CD14-positive monocyte (primary cell): ENCODE results near the gene PAM. TPM values are rescaled to one million over a fixed set of nuclear protein-coding genes. Genes with fewer than 3 reads are reported as not detected.
A peak's percentile ranks its signal among the peaks of the same experiment; 100 is the strongest.

ENCODE experiments used
- DNase-seq, 3 donors: peaks; one replicate each; pipeline ENCODE4 v3.0.0-alpha.2; 2011 to 2022
- H2AFZ ChIP-seq: 2 replicates; pipeline ENCODE4 v1.6.0; 2012; ENCODE audit warnings: mild to moderate bottlenecking, low read depth, low read length, inconsistent platforms; ENCODE audit not compliant: insufficient read depth, poor library complexity, severe bottlenecking
- H3K27ac ChIP-seq, 2 donors: 1 replicate in 1 of 2; 2 replicates in 1 of 2; pipeline ENCODE4 v1.5.1; 2012 to 2013; ENCODE audit warnings: low read length in 2 of 2, control low read depth in 1 of 2, inconsistent platforms in 1 of 2, low read depth in 1 of 2, mild to moderate bottlenecking in 1 of 2
- H3K27me3 ChIP-seq, 2 donors: one replicate each; pipeline versions ENCODE4 v1.6.0 to v1.6.1; 2011 to 2013; ENCODE audit warnings: low read length in 2 of 2; ENCODE audit not compliant: control insufficient read depth in 2 of 2, insufficient read depth in 2 of 2
- H3K36me3 ChIP-seq, 2 donors: replicated peaks in 1 of 2; 1 replicate in 1 of 2; 2 replicates in 1 of 2; pipeline versions ENCODE4 v1.5.1 to v1.6.1; 2012 to 2013; ENCODE audit warnings: low read length in 2 of 2, control low read depth in 1 of 2, inconsistent platforms in 1 of 2, mild to moderate bottlenecking in 1 of 2; ENCODE audit not compliant: insufficient read depth in 2 of 2, control insufficient read depth in 1 of 2
- H3K4me1 ChIP-seq, 2 donors: 1 replicate in 1 of 2; 2 replicates in 1 of 2; pipeline versions ENCODE4 v1.5.1 to v1.6.1; 2012 to 2013; ENCODE audit warnings: low read length in 2 of 2, control low read depth in 1 of 2, inconsistent platforms in 1 of 2, mild to moderate bottlenecking in 1 of 2, moderate library complexity in 1 of 2; ENCODE audit not compliant: insufficient read depth in 2 of 2, control insufficient read depth in 1 of 2
- H3K4me2 ChIP-seq: replicated peaks from 2 replicates; pipeline ENCODE3; 2012; ENCODE audit warnings: low read length, moderate library complexity, mild to moderate bottlenecking; ENCODE audit not compliant: poor library complexity, severe bottlenecking; ENCODE audit errors: extremely low read depth
- H3K4me3 ChIP-seq, 3 experiments: fragments of 200-600 bp in 1 of 3; sonication (generic) in 1 of 3; replicated peaks in 1 of 3; 1 replicate in 2 of 3; 2 replicates in 1 of 3; pipeline ENCODE4 v1.5.1; 2011 to 2013; ENCODE audit warnings: low read length in 3 of 3, mild to moderate bottlenecking in 3 of 3, control low read depth in 2 of 3, low read depth in 2 of 3, inconsistent platforms in 1 of 3, moderate library complexity in 1 of 3
- H3K79me2 ChIP-seq: 2 replicates; pipeline ENCODE4 v1.6.0; 2012; ENCODE audit warnings: mild to moderate bottlenecking, control low read depth, inconsistent platforms, low read length, moderate library complexity; ENCODE audit not compliant: insufficient read depth
- H3K9ac ChIP-seq: 2 replicates; pipeline ENCODE4 v1.6.0; 2017; ENCODE audit warnings: low read length, mild to moderate bottlenecking; ENCODE audit not compliant: insufficient read depth, poor library complexity, severe bottlenecking
- H3K9me3 ChIP-seq, 2 donors: replicated peaks in 1 of 2; 1 replicate in 1 of 2; 2 replicates in 1 of 2; pipeline versions ENCODE4 v1.5.1 to v1.6.1; 2012 to 2013; ENCODE audit warnings: low read length in 2 of 2, control low read depth in 1 of 2; ENCODE audit not compliant: control insufficient read depth in 1 of 2, insufficient read depth in 1 of 2
- H4K20me1 ChIP-seq: 2 replicates; pipeline ENCODE4 v1.6.0; 2012; ENCODE audit warnings: mild to moderate bottlenecking, low read length, control low read depth, moderate library complexity; ENCODE audit not compliant: insufficient read depth
- H3K27ac Mint-ChIP-seq, 7 donors: one replicate each; pipeline ENCODE4 v1.8.0; 2020; ENCODE audit warnings: mild to moderate bottlenecking in 7 of 7, mixed read lengths in 7 of 7, moderate library complexity in 6 of 7, inconsistent platforms in 2 of 7
- H3K27me3 Mint-ChIP-seq, 3 donors: one replicate each; pipeline ENCODE4 v1.8.0; 2021 to 2022; ENCODE audit warnings: low read depth in 3 of 3, mild to moderate bottlenecking in 3 of 3, mixed read lengths in 3 of 3, moderate library complexity in 3 of 3, inconsistent platforms in 1 of 3
- H3K36me3 Mint-ChIP-seq, 2 donors: one replicate each; pipeline ENCODE4 v1.8.0; 2020; ENCODE audit warnings: mixed read lengths in 2 of 2, inconsistent platforms in 1 of 2, mild to moderate bottlenecking in 1 of 2
- H3K4me1 Mint-ChIP-seq: one replicate; pipeline ENCODE4 v1.8.0; 2020; ENCODE audit warnings: mild to moderate bottlenecking, mixed read lengths
- H3K4me3 Mint-ChIP-seq, 2 donors: one replicate each; pipeline ENCODE4 v1.8.0; 2020; ENCODE audit warnings: mild to moderate bottlenecking in 2 of 2, mixed read lengths in 2 of 2, moderate library complexity in 1 of 2
- H3K9me3 Mint-ChIP-seq, 7 donors: one replicate each; pipeline ENCODE4 v1.8.0; 2020 to 2022; ENCODE audit warnings: mixed read lengths in 7 of 7, mild to moderate bottlenecking in 6 of 7, moderate library complexity in 6 of 7, inconsistent platforms in 2 of 7
- CTCF ChIP-seq: fragments of 200-600 bp; IDR thresholded peaks from one replicate; pipeline ENCODE4 v1.8.0; 2022; ENCODE audit warnings: antibody characterized with exemption, mild to moderate bottlenecking
- WGBS: methylation state at CpG from one replicate; pipeline ENCODE4 v1.1.5; 2013; ENCODE audit warnings: missing lambda C conversion rate; ENCODE audit not compliant: insufficient coverage; 5-methylcytosine and 5-hydroxymethylcytosine counted together
- intact Hi-C, 2 donors: fragments of 100-400 bp; cut with micrococcal nuclease; formaldehyde crosslinking; loops; one replicate each; pipeline versions ENCODE4 v1.15.0 to v1.15.1; 2023
- polyA plus RNA-seq, 3 donors: library from polyadenylated mRNA; depleted of rRNA in 1 of 3; unstranded in 2 of 3; stranded (reverse) in 1 of 3; fragments of 300-500 nt in 2 of 3; fragments of >200 nt in 1 of 3; fragmentation: Illumina TruSeq in 2 of 3; gene quantifications; 1 replicate in 2 of 3; 2 replicates in 1 of 3; pipeline ENCODE4 v1.2.3, GENCODE V29; 2012 to 2021

The PAM gene
- polyA plus RNA-seq, 3 donors: 11.8 to 27.4 (median 12.8) TPM

GRCh38 chr5:102781359-102781758 lies 26.3 kb downstream of the PAM start:
- Histone ChIP-seq H3K4me2 (peak overlapping the region; percentile 61), H4K20me1 (no peaks in the 10 kb centered on the region), H3K27ac (peak overlapping the region in 1 of 2 donors; percentile 8), H3K79me2 (no peaks in the 10 kb centered on the region), H3K9ac (no peak overlapping the region), H3K36me3 (no peaks in the 10 kb centered on the region), H3K4me3 (peak overlapping the region in 1 of 3 experiments; percentile 41), H3K9me3 (peaks cover 0 to 4% of the 10 kb centered on the region in 2 donors), H2AFZ (no peak overlapping the region), H3K27me3 (no peaks in the 10 kb centered on the region), H3K4me1 (peaks cover 23 to 27% of the 10 kb centered on the region in 2 donors)
- peak overlapping the region in 1 of 7 donors; percentile 24 for H3K27ac Mint-ChIP-seq
- H3K4me3 Mint-ChIP-seq: no peak overlapping the region
- peaks cover 0 to 6% (median 3%) of the 10 kb centered on the region in 7 donors for H3K9me3 Mint-ChIP-seq
- intact Hi-C loops: no loop called here
- no peak for DNase-seq
- H3K36me3 Mint-ChIP-seq: peaks cover 3 to 7% of the 10 kb centered on the region in 2 donors
- peaks cover 0 to 2% (median 0%) of the 10 kb centered on the region in 3 donors for H3K27me3 Mint-ChIP-seq
- no peak for TF ChIP-seq CTCF
- peaks cover 35% of the 10 kb centered on the region for H3K4me1 Mint-ChIP-seq

- Histone ChIP-seq H3K36me3 (no peaks in the 10 kb centered on the region), H4K20me1 (no peaks in the 10 kb centered on the region), H3K9ac (no peak overlapping the region), H3K4me2 (peak overlapping the region; percentile 61), H3K4me3 (peak overlapping the region in 2 of 3 experiments; percentile 13 to 41), H3K27ac (peak overlapping the region in 1 of 2 donors; percentile 58), H2AFZ (no peak overlapping the region), H3K79me2 (no peaks in the 10 kb centered on the region), H3K4me1 (peaks cover 23 to 27% of the 10 kb centered on the region in 2 donors), H3K9me3 (peaks cover 0 to 4% of the 10 kb centered on the region in 2 donors), H3K27me3 (no peaks in the 10 kb centered on the region)
- H3K4me1 Mint-ChIP-seq: peaks cover 35% of the 10 kb centered on the region
- peak overlapping the region in 1 of 2 donors; percentile 75 for H3K4me3 Mint-ChIP-seq
- H3K36me3 Mint-ChIP-seq: peaks cover 3 to 7% of the 10 kb centered on the region in 2 donors
- no peak for TF ChIP-seq CTCF
- WGBS: no CpG with 5 or more reads among the region's 5 CpGs
- peak in 2 of 3 donors; percentile 4 to 9 for DNase-seq
- H3K9me3 Mint-ChIP-seq: peaks cover 0 to 6% (median 3%) of the 10 kb centered on the region in 7 donors
- H3K27me3 Mint-ChIP-seq: peaks cover 0 to 2% (median 0%) of the 10 kb centered on the region in 3 donors
- intact Hi-C loops: no loop called here
- peak overlapping the region in 6 of 7 donors; percentile 68 to 87 (median 80) for H3K27ac Mint-ChIP-seq
Measured at GRCh38 chr5:102781786-102782185, 26.7 kb downstream of the PAM start.
